ENCODE measurements around the gene A1CF.
"Not testable (repeated sequence)": the region's sequence is repeated elsewhere in the genome, so short reads cannot be mapped to it uniquely, and the experiment has no call there.

A1CF gene, protein sequence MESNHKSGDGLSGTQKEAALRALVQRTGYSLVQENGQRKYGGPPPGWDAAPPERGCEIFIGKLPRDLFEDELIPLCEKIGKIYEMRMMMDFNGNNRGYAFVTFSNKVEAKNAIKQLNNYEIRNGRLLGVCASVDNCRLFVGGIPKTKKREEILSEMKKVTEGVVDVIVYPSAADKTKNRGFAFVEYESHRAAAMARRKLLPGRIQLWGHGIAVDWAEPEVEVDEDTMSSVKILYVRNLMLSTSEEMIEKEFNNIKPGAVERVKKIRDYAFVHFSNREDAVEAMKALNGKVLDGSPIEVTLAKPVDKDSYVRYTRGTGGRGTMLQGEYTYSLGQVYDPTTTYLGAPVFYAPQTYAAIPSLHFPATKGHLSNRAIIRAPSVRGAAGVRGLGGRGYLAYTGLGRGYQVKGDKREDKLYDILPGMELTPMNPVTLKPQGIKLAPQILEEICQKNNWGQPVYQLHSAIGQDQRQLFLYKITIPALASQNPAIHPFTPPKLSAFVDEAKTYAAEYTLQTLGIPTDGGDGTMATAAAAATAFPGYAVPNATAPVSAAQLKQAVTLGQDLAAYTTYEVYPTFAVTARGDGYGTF

DNA sequence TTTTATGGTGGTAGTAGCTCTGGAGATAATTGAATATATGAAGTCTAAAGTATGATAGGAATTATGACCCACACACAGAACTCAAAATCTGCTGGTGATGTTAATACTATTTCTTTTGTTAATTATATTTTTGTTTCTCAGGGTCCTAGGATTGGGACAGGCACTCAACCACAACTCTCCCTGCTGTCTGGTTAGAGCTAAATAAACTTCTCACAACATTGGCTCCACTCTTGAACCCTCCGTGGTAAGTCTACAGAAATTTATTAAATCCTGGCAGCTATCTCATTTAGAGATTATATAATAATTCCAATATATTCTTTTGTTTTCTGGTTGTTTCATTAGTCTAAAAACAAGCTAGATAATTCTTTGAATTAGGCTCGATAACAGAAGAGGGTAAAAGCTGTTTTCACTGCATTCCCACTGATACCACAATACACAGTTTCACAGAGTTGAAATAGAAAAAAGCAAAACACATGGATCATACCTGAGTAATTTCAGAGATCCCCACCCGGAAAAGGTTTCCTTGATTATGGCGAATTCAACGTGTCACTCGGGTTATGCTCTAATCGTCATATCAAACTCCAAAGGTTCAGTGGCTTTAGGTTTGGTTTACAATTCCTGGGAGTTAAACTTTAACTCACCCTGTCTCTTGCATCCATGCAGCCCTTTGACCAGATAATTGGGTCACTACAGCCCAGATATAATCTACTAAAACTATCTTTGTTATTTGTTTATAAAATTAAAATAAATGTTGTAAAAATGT is at the start of gene A1CF:
TSS of gene A1CF (minus strand) at position 531 of the 763 bp plus-strand sequence. CDS start 25,687 bp downstream, outside the sequence.
- DNase-seq (ENCODE audit: low read depth, low spot score) = no peak

DNA sequence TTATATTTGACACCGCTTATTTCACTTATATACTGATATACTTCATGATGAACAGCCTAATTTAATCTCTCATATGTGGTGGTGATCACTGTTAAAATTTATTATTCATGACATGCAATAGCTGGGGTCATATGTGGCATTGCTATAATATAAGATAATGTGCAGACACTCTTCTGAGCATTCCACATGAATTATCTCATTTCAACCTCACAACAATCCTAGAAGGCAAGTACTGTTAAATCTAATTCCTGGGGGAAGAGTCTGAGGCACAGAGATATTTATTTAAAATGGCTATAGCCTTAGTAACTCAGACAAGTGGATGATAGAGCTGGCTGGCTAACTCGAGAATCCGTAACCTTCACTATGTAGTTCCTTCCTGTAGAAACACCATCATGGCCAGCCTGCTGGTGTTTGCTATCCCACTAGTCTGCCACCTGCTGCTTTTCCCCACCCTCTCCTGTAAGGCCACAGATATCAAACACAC is 46.6 kb upstream of the A1CF start:
- DNase-seq (ENCODE audit: low read depth, low spot score) = no peak

DNA sequence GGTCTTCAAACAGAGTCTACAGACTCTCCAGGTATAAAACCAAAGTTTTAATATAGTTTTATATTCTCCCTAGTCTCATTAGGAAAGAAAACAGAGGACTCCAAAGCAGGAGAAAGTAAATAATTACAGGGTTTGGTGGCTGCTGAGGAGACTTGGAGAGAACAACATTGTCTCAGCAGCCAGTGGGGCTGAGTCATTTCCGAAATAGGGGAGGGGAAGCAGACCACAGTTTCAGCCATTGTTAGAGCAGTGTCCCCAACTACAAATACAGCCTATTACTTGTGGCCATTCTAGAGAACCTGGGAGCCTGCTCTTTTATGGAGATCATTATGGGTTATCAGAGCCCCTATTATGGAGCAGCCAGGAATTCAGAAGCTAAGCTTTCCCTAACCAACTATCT is 44.2 kb upstream of the A1CF start:
- DNase-seq (ENCODE audit: low read depth, low spot score) = no peak

DNA sequence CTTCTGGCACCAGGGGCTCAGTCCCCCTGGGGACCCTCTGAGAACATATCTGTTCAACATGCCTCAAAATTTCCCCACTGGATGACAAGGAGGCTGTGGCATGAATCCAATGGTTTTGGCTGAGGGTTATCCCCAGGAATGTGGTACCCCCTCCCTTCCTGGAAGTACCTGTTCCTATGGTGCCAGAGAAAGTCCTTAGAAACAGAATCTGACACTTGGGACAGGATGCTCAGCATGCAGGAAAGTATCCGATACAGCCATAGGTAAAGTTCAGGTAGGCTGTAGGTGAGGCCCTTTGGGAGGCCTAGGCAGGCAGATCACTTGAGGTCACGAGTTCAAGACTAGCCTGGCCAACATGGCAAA is 42.7 kb upstream of the A1CF start:
- no peak for DNase-seq (ENCODE audit: low read depth, low spot score)

DNA sequence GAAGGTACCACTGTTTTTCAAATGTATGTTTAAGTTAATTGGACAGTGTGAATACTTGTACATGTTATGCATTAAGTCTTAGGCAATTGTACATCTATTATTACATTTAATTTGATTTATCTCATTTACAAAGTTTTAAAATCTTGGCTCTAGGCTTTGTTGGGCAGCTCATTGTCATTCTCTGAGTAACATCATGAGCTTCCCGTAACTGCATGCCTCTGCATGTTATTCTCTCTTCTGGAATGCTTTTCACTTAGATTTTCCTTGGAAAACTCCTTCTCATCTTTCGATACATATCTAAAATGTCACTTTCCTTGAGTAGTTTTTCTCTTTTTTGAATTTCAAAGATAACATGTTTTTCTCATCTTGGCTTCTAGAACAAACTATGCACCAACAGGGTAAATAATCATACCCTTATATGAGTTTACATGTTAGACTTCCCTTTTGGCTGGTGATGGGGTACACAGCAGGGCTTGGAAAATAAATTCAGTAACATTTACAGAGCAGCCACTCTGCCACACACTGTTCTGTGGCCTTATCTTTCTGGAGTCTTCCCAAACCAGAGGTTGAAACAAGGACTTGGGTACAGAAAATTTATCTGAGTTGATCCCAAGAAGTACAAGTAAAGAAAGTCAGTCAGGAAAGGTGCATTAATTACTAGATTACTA is 42.2 kb upstream of the A1CF start:
- no peak for DNase-seq (ENCODE audit: low read depth, low spot score)

DNA sequence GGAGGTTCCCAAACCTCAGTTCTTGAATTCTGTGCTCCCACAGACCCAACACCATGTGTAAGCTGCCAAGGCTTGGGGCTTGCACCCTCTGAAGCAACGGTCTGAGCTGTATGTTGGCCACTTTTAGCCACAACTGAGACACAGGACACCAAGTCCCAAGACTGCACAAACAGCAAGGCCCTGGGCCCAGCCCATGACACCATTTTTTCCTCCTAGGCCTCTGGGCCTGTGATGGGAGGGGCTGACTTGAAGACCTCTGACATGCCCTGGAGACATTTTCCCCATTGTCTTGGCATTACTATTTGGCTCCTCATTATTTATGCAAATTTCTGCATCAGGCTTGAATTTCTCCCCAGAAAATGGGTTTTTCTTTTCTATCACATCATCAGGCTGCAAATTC is 38.0 kb upstream of the A1CF start:
- DNase-seq (ENCODE audit: low read depth, low spot score) = not testable (repeated sequence)

DNA sequence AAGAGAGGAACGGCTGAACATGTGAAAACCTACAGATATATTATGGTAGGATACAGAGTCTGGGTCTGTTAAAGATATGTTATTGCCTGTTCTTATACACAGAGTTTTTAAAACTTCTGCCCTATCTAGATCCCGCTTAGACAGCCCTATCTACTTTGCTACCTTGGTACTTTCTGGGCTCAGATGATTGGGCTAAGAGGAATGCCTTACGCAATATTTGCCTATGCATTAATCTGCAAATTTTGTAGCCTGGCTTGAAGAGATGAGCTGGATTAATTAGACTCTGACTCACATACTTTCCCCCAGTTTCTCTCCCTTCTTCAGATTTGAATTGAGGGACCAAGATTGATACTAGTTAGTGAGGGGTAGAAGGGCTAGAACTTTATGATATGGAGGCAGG is 33.6 kb upstream of the A1CF start:
- DNase-seq (ENCODE audit: low read depth, low spot score) = no peak

DNA sequence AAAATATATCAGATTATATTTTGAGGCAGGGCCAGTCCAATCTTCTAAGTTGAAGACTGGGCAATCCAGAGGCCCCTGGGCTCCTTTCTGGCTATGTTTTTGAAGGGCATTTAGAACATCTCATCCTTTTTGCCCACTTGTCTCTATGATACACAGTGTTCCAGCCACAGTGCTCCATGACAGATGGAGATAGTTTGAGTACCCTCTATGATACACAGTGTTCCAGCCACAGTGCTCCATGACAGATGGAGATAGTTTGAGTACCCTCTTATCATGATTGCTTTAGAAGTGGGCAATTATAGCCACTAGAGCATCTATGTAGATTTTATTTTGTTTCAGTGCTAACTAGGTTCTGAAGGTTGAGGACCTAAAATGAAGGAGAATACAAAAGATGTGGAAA is 33.1 kb upstream of the A1CF start:
- no peak for DNase-seq (ENCODE audit: low read depth, low spot score)

DNA sequence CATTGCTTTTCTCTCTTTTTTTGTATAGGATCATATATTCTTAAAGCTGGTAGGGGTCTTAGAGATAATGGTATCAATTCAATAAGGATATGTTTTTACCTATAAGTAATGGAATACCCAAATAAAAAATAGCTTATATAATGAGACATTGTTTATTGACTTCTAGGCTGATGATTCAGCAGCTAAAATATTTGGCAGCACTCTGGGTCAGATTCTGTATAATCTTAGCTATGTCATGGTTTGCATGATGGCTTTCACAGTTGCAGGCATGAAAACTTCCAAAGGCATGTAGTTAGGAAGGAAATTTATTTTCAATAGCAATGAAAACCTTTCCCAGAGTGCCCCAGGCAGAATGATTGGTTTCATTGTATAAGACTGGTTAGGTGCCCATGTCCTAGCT is 32.1 kb upstream of the A1CF start:
- no peak for DNase-seq (ENCODE audit: low read depth, low spot score)

DNA sequence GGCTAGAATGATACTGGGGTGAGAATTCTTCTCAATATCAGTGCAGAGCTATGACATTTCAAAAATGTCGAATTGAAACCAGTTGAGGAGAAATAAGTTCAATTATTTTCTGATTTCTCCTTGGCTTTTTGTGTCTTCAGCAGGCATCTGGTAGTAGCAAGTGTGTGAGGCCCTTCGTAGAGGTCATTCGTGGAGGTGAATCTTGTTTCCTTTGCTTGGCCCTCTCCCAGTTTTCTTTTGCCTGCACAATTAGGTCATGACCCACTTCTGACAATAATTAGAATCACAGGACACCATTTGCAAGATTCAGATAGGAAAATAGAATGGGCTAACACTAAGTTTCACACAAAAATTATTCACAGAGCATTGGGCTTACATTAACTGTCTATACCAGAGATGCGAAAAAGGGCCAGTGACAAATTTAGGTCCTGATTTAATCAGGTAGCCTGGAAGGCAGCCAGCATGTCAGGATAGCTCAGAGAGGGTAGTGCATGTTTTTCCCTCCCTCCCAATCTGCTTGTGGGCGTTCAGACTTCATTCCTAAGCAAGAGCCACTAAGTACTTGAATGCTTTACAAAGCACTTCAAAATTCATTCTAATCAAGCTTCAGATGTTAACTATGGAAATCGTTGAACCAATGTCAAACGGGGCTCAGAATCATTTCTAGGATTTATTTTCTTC is 24.0 kb upstream of the A1CF start:
- no peak for DNase-seq (ENCODE audit: low read depth, low spot score)

DNA sequence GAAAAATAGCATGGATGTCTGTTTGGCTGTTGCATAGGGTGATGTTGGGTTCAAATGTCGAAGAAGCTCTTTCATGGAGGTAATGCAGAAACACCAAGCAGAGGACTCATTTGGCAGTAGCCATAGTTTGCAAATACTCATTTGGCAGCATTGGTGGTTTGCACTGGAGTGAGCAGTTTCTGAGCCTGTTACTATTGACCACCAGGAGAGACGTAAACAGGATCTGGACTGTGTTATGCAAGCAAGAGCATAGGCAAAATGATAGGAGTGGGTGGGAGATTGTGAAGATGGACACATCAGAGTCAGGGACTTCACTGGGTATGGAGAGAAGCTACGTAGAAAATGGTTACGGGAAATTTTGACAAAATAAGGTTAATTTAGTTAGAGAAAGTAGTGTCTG is 22.9 kb upstream of the A1CF start:
- DNase-seq (ENCODE audit: low read depth, low spot score) = no peak

DNA sequence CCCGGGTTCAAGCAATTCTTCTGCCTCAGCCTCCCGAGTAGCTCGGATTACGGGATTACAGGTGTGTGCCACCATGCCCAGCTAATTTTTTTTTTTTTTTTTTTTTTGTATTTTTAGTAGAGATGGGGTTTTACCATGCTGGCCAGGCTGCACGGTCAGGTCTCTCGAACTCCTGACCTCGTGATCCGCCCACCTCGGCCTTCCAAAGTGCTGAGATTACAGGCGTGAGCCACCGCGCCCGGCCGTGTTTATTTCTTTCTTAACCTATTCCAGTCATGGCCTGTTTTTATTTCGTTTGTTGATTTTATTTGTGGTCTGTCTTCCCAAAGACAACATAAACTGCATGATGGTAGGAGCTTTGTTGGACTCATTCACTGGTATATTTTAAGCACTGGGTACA is 20.4 kb upstream of the A1CF start:
- not testable (repeated sequence) for DNase-seq (ENCODE audit: low read depth, low spot score)

DNA sequence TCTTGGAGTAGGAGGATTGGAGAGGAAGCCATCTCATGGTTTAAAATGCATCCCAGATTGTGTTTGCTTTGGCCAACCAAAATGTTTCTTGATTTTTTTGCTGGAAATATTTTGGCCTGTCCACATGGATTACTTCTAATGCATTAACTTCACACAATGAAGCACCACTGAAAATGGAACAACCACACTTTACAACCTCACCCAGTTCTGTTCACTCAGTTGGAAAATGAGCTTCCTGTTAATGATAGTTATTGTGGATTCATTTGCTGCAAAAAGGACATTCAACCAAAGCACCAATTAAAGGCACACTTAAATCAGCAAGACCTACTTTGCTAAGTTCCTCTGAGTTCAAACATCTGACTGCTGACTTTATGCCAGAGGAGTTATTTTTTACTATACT is 11.3 kb upstream of the A1CF start:
- no peak for DNase-seq (ENCODE audit: low read depth, low spot score)

DNA sequence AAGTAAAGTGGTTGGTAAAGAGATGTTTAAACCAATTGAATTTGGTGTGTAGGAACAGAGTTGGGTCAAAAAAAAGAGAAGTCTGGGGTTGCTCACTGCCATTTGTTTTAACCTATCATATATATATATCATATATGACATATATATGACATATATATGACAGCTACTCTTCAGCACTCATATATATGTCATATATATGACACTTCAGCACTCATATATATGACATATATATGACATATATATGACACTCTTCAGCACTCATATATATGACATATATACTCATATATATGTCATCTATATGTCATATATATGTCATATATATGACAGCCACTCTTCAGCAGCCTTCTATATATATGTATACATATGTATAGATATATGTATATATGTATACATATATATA is 8.9 kb upstream of the A1CF start:
- no peak for DNase-seq (ENCODE audit: low read depth, low spot score)

DNA sequence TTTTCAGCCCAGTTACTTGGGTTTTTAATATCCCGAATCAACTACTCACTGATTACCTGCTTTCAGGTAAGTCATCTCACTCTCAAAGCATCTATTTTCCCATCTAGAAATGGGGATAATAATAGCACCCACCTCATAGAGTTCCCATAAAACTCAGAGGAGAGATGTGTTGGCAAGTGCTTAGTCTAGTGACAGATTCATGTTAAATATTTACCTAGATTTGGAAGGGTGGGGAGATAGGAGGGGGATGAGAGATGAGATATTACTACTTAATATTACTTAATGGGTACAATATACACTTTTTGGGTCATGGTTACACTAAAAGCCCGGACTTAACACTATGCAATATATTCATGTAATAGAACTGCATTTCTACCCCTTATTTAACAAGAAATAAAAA is 7.0 kb upstream of the A1CF start:
- DNase-seq (ENCODE audit: low read depth, low spot score) = no peak

DNA sequence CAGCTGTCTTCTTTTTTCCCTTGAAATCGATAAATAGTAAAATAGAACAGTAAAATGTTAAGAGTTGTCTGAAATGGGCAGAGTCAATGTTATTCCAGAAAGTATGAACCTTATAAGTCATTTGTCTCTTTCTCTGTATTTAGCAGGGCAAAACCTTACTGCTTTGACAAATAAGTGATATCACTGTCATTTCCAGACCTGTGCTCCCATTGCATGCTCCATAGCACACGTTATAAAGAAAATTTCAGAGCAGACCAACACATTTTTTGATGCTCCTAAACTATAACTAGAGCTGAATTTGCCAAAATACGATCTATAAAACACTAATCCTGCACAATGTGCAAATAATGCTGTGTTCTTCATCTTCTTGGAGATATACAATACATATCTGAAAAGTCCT is 1.1 kb downstream of the A1CF start:
- DNase-seq (ENCODE audit: low read depth, low spot score) = no peak

DNA sequence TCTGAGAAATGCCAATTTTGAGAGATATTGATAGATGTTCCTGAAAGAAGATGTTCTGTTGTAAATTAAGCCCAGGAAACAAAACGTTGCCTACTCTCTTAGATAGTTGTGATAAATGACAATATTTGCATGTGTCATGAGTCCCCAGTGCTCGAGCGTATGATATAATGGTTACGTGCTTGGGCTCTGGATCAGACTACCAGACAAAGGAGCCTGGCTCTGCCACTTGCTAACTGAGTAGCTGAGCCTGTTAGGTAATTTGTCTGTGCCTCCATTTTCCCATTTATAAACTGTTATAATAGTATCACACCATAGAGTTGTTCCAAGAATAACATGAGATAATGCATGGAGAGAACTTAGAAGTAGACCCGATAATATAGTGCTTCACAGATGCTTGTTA is 1.8 kb downstream of the A1CF start:
- no peak for DNase-seq (ENCODE audit: low read depth, low spot score)

DNA sequence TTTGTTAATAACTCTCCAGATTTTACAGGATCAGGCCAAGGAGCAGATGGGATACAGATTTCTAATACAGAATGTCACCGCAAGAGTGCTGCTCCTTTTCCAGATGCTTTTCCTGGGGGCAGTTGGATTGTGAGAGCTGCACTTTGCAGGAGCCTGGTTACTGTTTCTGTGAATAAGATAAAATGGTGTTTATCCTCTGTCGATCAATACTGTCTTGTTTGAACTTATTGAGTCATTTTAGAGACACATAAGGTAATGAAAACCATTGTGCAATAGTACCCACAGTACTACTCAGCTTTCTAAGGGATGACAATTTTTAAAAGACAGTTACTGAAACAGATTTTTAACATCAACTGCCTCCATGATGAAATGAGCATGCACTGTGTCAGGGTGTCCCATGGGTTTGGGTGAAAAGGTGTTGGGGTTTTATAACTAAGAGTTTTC is 2.9 kb downstream of the A1CF start:
- no peak for DNase-seq (ENCODE audit: low read depth, low spot score)

DNA sequence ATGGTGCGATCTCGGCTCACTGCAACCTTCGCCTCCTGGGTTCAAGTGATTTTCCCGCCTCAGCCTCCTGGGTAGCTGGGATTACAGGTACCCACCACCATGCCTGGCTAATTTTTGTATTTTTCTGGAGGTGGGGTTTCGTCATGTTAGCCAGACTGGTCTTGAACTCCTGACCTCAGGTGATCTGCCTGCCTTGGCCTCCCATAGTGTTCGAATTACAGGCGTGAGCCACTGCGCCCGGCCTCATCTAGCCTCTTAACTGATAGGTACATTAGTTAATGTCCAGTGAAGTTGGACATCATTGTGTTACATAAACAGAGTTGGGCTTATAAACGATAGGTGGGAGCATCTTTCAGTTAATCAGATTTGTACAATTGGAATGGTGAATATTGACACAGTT is 4.4 kb downstream of the A1CF start:
- DNase-seq (ENCODE audit: low read depth, low spot score) = not testable (repeated sequence)

DNA sequence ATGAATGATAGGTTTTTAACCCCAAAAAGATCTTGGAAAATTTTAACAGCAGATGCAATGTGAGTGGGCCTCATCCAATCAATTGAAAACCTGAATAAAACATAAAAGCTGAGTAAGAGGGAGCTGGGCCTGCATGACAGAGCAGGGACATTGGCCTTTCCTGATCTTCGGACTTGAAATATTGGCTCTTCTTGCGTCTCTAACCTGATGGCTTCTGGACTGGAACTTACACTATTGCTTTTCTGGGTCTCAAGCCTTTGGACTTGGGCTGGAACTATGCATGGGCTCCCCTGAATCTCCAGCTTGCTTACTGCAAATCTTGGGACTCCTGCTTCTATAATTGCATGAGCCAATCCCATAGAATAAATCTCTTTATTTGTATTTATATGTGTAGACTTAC is 9.0 kb downstream of the A1CF start:
- DNase-seq (ENCODE audit: low read depth, low spot score) = no peak

DNA sequence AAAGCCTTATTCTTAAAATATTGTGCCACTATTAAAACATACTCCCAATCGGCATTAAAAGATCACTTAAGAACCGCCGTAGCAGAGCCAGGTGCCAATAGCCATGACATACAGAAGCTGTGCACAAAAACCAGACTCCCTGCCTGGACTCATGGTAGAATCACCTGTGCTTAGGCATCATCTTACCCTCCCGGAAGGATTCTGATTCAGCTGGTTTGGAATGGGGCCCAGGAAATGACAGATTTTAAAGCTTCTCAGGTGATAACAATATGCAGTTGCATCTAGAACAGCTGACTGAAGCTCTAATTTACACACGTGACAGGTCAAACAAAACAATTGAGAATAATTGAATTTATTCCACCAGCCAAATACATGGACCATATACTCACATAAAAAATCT is 10.7 kb downstream of the A1CF start:
- no peak for DNase-seq (ENCODE audit: low read depth, low spot score)

DNA sequence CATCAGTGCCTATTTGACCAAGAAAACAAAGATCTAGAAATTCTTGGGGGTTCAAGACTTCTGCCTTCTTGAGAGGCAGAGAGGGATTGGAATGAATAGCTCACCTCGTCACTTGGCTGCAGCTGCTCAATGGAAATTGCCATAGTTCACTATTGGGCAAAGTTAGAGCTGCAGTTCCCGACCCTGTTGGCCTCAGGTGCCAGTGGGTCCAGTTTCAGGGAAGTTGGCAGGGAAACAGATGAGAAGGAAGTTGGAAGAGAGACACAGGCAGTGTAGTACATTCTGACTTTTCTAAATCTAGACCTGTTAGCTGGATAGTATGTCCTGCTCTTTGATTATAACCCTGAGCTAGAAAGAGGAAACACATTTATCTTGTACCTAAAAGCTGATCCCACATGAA is 19.1 kb downstream of the A1CF start:
- DNase-seq (ENCODE audit: low read depth, low spot score) = no peak
